ENCODE data around the gene DIPK1C. TPM values are rescaled to one million over a fixed set of nuclear protein-coding genes. Genes with fewer than 3 reads are reported as not detected.

DIPK1C gene
- total RNA-seq (2021), result not detected in 3 replicates
- not detected for Bru-seq, nascent RNA
- long read RNA-seq, experiment 1, result 0 reads
- long read RNA-seq, experiment 2, result 0 reads
- long read RNA-seq, experiment 3, result 0 reads

- ChIA-PET POLR2A (no interaction called here), CTCF (interaction anchor here (1.1 to 4.7 kb wide), 3 partner anchors 36 to 225 kb away, joined by 3 to 27 read pairs (median 4); no protein-coding TSS in a partner anchor)
- DNase-seq (ENCODE audit: low spot score) (peak; percentile 40), ATAC-seq (peak; percentile 19)
- H3K27me3 Mint-ChIP-seq (ENCODE audit: low read depth), result peaks cover 61% of the 10 kb centered on the region
- TF ChIP-seq FOXJ3 (CRISPR knock-in tag; IDR thresholded peaks at IDR 0.05; ENCODE audit: borderline replicate concordance) (no peak), IRF2 (CRISPR knock-in tag; IDR thresholded peaks at IDR 0.05; ENCODE audit: borderline replicate concordance, low read depth) (no peak), E2F5 (CRISPR knock-in tag; IDR thresholded peaks at IDR 0.05) (no peak), IRF1 (CRISPR knock-in tag; IDR thresholded peaks at IDR 0.05) (no peak), AR (CRISPR knock-in tag; IDR thresholded peaks at IDR 0.05) (no peak), ETV6 (CRISPR knock-in tag; IDR thresholded peaks at IDR 0.05) (no peak), ZNF532 (CRISPR knock-in tag; IDR thresholded peaks at IDR 0.05; ENCODE audit: borderline replicate concordance) (no peak), HMGA2 (CRISPR knock-in tag; IDR thresholded peaks at IDR 0.05) (no peak), ATF2 (CRISPR knock-in tag; IDR thresholded peaks at IDR 0.05; ENCODE audit: borderline replicate concordance, low read depth) (no peak), GTF2I (CRISPR knock-in tag; conservative IDR thresholded peaks at IDR 0.05) (no peak), ESRRA (CRISPR knock-in tag; IDR thresholded peaks at IDR 0.05; ENCODE audit: borderline replicate concordance) (no peak), PREB (CRISPR knock-in tag; IDR thresholded peaks at IDR 0.05; ENCODE audit: borderline replicate concordance) (no peak), KAT7 (CRISPR knock-in tag; IDR thresholded peaks at IDR 0.05; ENCODE audit: borderline replicate concordance) (no peak), CREB1 (CRISPR knock-in tag; IDR thresholded peaks at IDR 0.05) (no peak)
- H3K36me3 Mint-ChIP-seq, result no peaks in the 10 kb centered on the region
- H3K27ac Mint-ChIP-seq, result no peak within 1 kb of the TSS
- H3K4me1 Mint-ChIP-seq, result peaks cover 3% of the 10 kb centered on the region
- peaks cover 3% of the 10 kb centered on the region; the same call in 1 of the 2 replicates for H3K9me3 Mint-ChIP-seq
- H3K4me3 Mint-ChIP-seq, result peak within 1 kb of the TSS; percentile 83
Measured at GRCh38 chr18:74457043-74457724, at the start of gene DIPK1C. Gene DIPK1C (minus strand): TSS chr18:74457308. CDS start chr18:74457259, 49 bp downstream.
